Uterus (tissue), 2 donors: Measurements from ENCODE around the gene OR13C4.

Experiments
- POLR2A ChIP-seq, 2 donors: fragments of 450-650 bp; IDR thresholded peaks; one replicate each; pipeline ENCODE4 v1.6.1; 2016; ENCODE audit warnings: antibody characterized with exemption in 2 of 2, mild to moderate bottlenecking in 1 of 2, moderate library complexity in 1 of 2
- TF ChIP-seq, protein P1 (sequence below), 4 experiments: fragments of 200-600 bp in 2 of 4; fragments of 450-650 bp in 2 of 4; sonication (generic) in 2 of 4; IDR thresholded peaks; one replicate each; pipeline ENCODE4 v1.5.1; 2016 to 2019; ENCODE audit warnings: antibody characterized with exemption in 4 of 4, mild to moderate bottlenecking in 2 of 4, moderate library complexity in 1 of 4

DNA sequence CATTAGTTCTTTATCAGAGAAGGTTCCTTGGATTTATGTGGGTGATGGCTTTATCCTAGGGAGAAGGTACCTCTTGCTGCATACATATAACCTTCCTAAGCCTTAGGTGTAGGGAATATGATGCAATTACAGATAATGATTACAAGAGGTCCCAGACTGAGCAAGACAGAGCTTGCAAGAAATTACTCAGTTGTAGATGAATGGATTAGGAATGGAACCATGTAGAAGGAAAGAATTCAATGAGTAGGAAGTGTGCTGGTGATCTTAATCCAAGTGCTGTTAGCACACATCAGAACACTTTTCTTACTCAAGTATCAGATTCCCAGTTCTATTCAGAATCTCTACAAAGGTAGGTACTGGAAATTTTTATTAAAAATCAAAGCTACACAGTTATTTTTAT is 20.4 kb downstream of the OR13C4 start:
- TF ChIP-seq, protein P1, sequence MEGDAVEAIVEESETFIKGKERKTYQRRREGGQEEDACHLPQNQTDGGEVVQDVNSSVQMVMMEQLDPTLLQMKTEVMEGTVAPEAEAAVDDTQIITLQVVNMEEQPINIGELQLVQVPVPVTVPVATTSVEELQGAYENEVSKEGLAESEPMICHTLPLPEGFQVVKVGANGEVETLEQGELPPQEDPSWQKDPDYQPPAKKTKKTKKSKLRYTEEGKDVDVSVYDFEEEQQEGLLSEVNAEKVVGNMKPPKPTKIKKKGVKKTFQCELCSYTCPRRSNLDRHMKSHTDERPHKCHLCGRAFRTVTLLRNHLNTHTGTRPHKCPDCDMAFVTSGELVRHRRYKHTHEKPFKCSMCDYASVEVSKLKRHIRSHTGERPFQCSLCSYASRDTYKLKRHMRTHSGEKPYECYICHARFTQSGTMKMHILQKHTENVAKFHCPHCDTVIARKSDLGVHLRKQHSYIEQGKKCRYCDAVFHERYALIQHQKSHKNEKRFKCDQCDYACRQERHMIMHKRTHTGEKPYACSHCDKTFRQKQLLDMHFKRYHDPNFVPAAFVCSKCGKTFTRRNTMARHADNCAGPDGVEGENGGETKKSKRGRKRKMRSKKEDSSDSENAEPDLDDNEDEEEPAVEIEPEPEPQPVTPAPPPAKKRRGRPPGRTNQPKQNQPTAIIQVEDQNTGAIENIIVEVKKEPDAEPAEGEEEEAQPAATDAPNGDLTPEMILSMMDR (IDR thresholded peaks at IDR 0.05) = no peak
- TF ChIP-seq POLR2A (IDR thresholded peaks at IDR 0.05) = no peak
